Measurements from ENCODE around the gene MBP.

Gene MBP

GRCh38 chr18:77008576-77009315 lies 123.8 kb downstream of the MBP start:
- no peak for DNase-seq

- no peak for DNase-seq
Measured at GRCh38 chr18:77008006-77008405, 124.6 kb downstream of the MBP start.

- DNase-seq: no peak
Measured at GRCh38 chr18:77007251-77007650, 125.3 kb downstream of the MBP start.

GRCh38 chr18:77006305-77007175 lies 126.0 kb downstream of the MBP start:
- peak in 4 of 51 donors; percentile 47 to 62 (median 52) for DNase-seq

- DNase-seq: no peak
Measured at GRCh38 chr18:77005651-77006195, 126.9 kb downstream of the MBP start.

- DNase-seq: peak in 4 of 51 donors; percentile 25 to 51 (median 38)
Measured at GRCh38 chr18:77004555-77005380, 127.8 kb downstream of the MBP start.

GRCh38 chr18:77003316-77003715 lies 129.3 kb downstream of the MBP start:
- DNase-seq: no peak

- DNase-seq: no peak
Measured at GRCh38 chr18:77002496-77002895, 130.1 kb downstream of the MBP start.

- DNase-seq: no peak
Measured at GRCh38 chr18:77001979-77002378, 130.6 kb downstream of the MBP start.

- DNase-seq: no peak
Measured at GRCh38 chr18:77001041-77001440, 131.5 kb downstream of the MBP start.

- peak in 21 of 51 donors; percentile 13 to 69 (median 39) for DNase-seq
Measured at GRCh38 chr18:77000527-77000926, 132.1 kb downstream of the MBP start.

- DNase-seq: no peak
Measured at GRCh38 chr18:76999077-76999476, 133.5 kb downstream of the MBP start.

GRCh38 chr18:76997951-76998808 lies 134.4 kb downstream of the MBP start:
- no peak for DNase-seq

- no peak for DNase-seq
Measured at GRCh38 chr18:76996429-76996828, 136.2 kb downstream of the MBP start.

GRCh38 chr18:76995896-76996295 lies 136.7 kb downstream of the MBP start:
- no peak for DNase-seq

- DNase-seq: no peak
Measured at GRCh38 chr18:76994086-76994654, 138.4 kb downstream of the MBP start.

- no peak for DNase-seq
Measured at GRCh38 chr18:76993573-76993972, 139.0 kb downstream of the MBP start.

- no peak for DNase-seq
Measured at GRCh38 chr18:76993085-76993382, 139.5 kb downstream of the MBP start.

- DNase-seq: no peak
Measured at GRCh38 chr18:76992226-76993084, 140.1 kb downstream of the MBP start.
